Progenitor cell of endocrine pancreas (in vitro differentiated cells): ENCODE data around the gene HSD11B1. TPM values are rescaled to one million over a fixed set of nuclear protein-coding genes. Genes with fewer than 3 reads are reported as not detected.

Experiments used
- DNase-seq: peaks from one replicate; pipeline ENCODE4 v3.0.0; 2021; ENCODE audit warnings: low spot score; ENCODE audit not compliant: unreplicated experiment
- H3K27ac Mint-ChIP-seq: 2 replicates; pipeline ENCODE4 v1.8.0; 2021; ENCODE audit warnings: mild to moderate bottlenecking, moderate library complexity, mixed read lengths
- H3K27me3 Mint-ChIP-seq: 2 replicates; pipeline ENCODE4 v1.8.0; 2021; ENCODE audit warnings: mixed read lengths
- H3K36me3 Mint-ChIP-seq: 2 replicates; pipeline ENCODE4 v1.8.0; 2022; ENCODE audit warnings: mixed read lengths; ENCODE audit not compliant: insufficient read depth
- H3K4me1 Mint-ChIP-seq: 2 replicates; pipeline ENCODE4 v1.8.0; 2021; ENCODE audit warnings: low read depth, mixed read lengths
- H3K4me3 Mint-ChIP-seq: 2 replicates; pipeline ENCODE4 v1.8.0; 2021; ENCODE audit warnings: low read depth, mild to moderate bottlenecking, moderate library complexity, mixed read lengths
- H3K9me3 Mint-ChIP-seq: 2 replicates; pipeline ENCODE4 v1.8.0; 2021; ENCODE audit warnings: low read depth, mixed read lengths
- CTCF ChIP-seq: fragments of 200-600 bp; sonication (generic); IDR thresholded peaks from one replicate; pipeline ENCODE4 v1.5.0; 2021; ENCODE audit warnings: antibody characterized with exemption, mild to moderate bottlenecking; ENCODE audit not compliant: unreplicated experiment
- total RNA-seq: library from RNA; stranded (reverse); gene quantifications from 2 replicates; pipeline ENCODE4 v1.2.1, GENCODE V29; 2021

Gene HSD11B1
- total RNA-seq, 1 donor from 2014 or later, result not detected

GRCh38 chr1:209759829-209760359, 55.2 kb downstream of the HSD11B1 start:
- H3K27me3 Mint-ChIP-seq, result peaks cover 28% of the 10 kb centered on the region
- no peaks in the 10 kb centered on the region for H3K4me1 Mint-ChIP-seq
- H3K36me3 Mint-ChIP-seq, result no peaks in the 10 kb centered on the region
- TF ChIP-seq CTCF, result no peak
- H3K9me3 Mint-ChIP-seq, result no peaks in the 10 kb centered on the region
- H3K27ac Mint-ChIP-seq, result no peak overlapping the region
- no peak for DNase-seq
- H3K4me3 Mint-ChIP-seq, result no peak overlapping the region

- no peak overlapping the region for H3K4me3 Mint-ChIP-seq
- peaks cover 25% of the 10 kb centered on the region for H3K27me3 Mint-ChIP-seq
- H3K36me3 Mint-ChIP-seq, result no peaks in the 10 kb centered on the region
- no peaks in the 10 kb centered on the region for H3K9me3 Mint-ChIP-seq
- DNase-seq, result no peak
- TF ChIP-seq CTCF, result no peak
- no peak overlapping the region for H3K27ac Mint-ChIP-seq
- no peaks in the 10 kb centered on the region for H3K4me1 Mint-ChIP-seq
Measured at GRCh38 chr1:209761011-209761635, 56.5 kb downstream of the HSD11B1 start.

GRCh38 chr1:209766051-209766450, 61.4 kb downstream of the HSD11B1 start:
- H3K27ac Mint-ChIP-seq, result no peak overlapping the region
- no peaks in the 10 kb centered on the region for H3K4me1 Mint-ChIP-seq
- DNase-seq, result no peak
- no peak for TF ChIP-seq CTCF
- no peaks in the 10 kb centered on the region for H3K9me3 Mint-ChIP-seq
- H3K4me3 Mint-ChIP-seq, result no peak overlapping the region
- no peaks in the 10 kb centered on the region for H3K36me3 Mint-ChIP-seq
- peaks cover 18% of the 10 kb centered on the region for H3K27me3 Mint-ChIP-seq

GRCh38 chr1:209767096-209767495, 62.5 kb downstream of the HSD11B1 start:
- no peak for TF ChIP-seq CTCF
- no peaks in the 10 kb centered on the region for H3K9me3 Mint-ChIP-seq
- no peak for DNase-seq
- no peaks in the 10 kb centered on the region for H3K4me1 Mint-ChIP-seq
- peaks cover 12% of the 10 kb centered on the region for H3K27me3 Mint-ChIP-seq
- no peak overlapping the region for H3K27ac Mint-ChIP-seq
- H3K36me3 Mint-ChIP-seq, result no peaks in the 10 kb centered on the region
- H3K4me3 Mint-ChIP-seq, result no peak overlapping the region

- Mint-ChIP-seq H3K4me1 (no peaks in the 10 kb centered on the region), H3K27ac (no peak overlapping the region), H3K4me3 (no peak overlapping the region), H3K36me3 (no peaks in the 10 kb centered on the region), H3K9me3 (no peaks in the 10 kb centered on the region), H3K27me3 (peaks cover 6% of the 10 kb centered on the region)
- DNase-seq, result no peak
- TF ChIP-seq CTCF, result no peak
Measured at GRCh38 chr1:209767706-209768105, 63.1 kb downstream of the HSD11B1 start.
